ES-I3 (cell line): Measurements from ENCODE around the gene DYRK1A.

Source experiments
- H3K36me3 ChIP-seq: 2 replicates; pipeline ENCODE4 v1.6.1; 2013; ENCODE audit warnings: mild to moderate bottlenecking, low read length, control low read depth, moderate library complexity; ENCODE audit not compliant: insufficient read depth
- H3K4me1 ChIP-seq: 2 replicates; pipeline ENCODE4 v1.6.1; 2013; ENCODE audit warnings: mild to moderate bottlenecking, control low read depth, low read length; ENCODE audit not compliant: insufficient read depth
- H3K9ac ChIP-seq: 2 replicates; pipeline ENCODE4 v1.6.1; 2013; ENCODE audit warnings: low read depth, mild to moderate bottlenecking, low read length, moderate library complexity
- H3K9me3 ChIP-seq: 2 replicates; pipeline ENCODE4 v1.6.1; 2013; ENCODE audit warnings: mild to moderate bottlenecking, low read length, moderate library complexity; ENCODE audit not compliant: control insufficient read depth, insufficient read depth

The DYRK1A gene

DNA sequence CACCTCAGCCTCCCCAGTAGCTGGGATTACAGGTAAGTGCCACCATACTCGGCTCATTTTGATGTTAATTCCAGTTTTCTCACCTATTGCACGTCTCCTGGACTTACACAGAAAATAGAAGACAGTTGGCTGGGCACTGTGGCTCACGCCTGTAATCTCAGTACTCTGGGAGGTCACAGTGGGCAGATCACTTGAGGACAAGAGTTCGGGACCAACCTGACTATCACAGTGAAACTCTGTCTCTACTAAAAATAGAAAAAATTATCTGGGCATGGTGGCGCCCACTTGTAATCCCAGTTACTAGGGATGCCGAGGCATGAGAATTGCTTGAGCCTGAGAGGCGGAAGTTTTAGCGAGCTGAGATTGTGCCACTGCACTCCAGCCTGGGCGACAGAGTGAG lies 44.1 kb downstream of the DYRK1A start:
- Histone ChIP-seq H3K36me3 (no peaks in the 10 kb centered on the region), H3K4me1 (peaks cover 20% of the 10 kb centered on the region), H3K9ac (no peak overlapping the region), H3K9me3 (no peaks in the 10 kb centered on the region)

DNA sequence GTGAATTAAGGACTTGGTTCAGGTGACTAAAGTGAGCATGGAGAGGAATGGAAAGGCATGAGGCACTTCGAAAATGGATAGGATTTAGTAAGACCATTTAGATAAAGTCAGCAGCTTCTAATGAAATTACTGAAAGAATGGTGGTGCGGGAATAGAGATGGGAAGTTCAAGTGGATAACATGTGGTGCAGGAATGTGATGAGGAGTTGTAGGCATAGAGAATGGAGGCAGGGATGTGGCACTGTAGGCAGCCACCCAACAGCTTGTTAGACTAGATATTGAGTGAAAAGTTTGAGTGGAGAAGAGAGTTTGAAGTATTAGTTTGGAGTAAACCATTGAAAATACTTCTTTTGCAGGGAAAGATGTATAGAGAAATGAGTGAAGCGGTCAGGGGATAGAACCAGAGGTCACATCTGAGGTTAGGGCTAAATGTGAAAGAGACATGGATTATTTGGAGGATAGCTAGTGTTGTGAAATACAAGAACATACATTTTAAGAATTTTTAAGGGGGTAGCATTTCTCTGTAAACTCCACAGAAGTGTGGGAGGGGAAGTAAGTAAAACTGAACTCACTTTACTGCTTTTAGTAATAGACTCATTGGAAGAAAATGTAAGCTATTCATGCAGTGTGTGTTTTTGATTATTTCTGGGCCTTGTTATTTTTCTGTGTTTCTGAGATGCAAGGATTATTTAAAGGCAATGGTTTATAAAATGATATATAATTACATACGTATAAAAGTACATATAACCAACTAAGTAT lies 46.2 kb downstream of the DYRK1A start:
- H3K9ac ChIP-seq = no peak overlapping the region
- peaks cover 20% of the 10 kb centered on the region for H3K4me1 ChIP-seq
- H3K36me3 ChIP-seq = no peaks in the 10 kb centered on the region
- H3K9me3 ChIP-seq = no peaks in the 10 kb centered on the region

DNA sequence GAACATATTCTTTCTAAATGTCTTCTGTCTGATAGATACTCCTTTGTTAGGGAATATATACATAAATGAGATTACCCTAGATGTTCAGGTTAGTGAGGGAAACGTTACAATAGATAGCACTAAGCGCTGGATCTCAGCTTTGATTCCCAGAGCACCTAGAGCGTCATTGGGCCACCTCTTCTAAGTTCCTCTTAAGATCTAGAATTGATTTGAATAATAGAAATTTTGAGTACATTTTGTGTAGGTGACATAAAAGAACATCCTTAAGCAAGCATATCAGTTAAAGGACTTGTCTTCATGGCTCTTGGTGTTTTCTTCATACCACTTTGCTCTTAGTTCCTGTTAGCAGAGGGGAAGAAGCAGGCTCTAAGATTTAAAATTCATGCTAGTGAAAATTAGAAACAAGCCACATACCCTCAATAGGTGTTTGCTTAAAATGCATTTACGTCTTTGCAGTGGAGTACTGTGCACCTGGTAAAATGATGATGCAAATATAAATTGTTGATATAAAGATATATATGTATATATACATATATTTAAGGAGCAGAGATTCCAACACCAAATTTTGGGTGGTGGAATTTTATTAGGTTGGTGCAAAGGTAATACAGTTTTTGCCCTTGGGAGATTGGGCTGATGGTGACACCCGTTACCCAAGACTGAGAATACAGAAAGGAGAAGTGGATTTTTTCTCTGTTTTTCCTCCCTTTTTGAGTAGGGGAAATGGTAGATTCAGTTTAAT lies 47.1 kb downstream of the DYRK1A start:
- H3K4me1 ChIP-seq = peaks cover 20% of the 10 kb centered on the region
- H3K9me3 ChIP-seq = no peaks in the 10 kb centered on the region

DNA sequence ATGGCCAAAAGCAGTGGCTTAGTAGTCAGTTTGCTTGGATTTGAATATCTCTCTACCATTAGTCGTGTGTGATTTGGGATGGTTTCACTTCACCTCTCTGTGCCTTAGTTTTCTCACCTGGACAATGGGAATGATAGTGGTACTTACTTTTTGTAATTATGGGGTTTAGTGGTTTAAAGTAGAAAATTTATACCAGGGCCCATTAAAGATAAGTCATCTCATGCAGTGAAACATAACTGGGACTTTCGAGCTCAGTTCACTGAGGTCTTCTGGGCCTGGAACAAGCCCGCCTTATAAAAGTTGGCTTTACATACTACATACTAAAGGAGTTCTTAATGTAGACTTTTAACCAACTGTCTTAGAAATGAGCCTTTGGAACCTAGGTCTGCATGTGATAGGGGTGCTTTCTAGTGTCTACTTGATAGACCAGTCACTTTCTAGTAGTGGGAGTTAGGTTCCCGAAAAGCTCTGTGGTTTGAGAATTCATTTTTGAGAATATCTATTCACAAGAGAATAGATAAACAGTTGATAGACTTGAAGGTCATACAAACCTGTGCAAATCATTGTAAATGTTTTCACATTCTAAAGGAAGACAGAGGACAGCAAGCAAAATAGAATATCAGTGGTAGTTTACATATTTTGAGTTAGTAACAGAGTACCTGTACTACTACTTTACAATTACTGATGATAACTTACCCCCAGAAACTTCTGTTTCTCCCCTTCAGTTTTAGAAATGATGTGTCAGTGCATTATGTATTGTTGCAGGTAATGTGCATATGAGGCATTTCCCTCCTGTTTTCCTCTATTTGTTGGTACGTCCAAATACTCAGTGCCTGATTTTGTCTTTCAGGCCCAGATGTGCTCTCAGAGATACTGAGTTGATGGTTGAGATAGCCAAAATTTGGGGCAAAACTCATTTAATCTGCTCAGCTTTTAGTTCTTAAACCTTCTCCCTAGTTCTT lies 48.0 kb downstream of the DYRK1A start:
- H3K4me1 ChIP-seq = peaks cover 23% of the 10 kb centered on the region
- no peaks in the 10 kb centered on the region for H3K9me3 ChIP-seq
- no peak overlapping the region for H3K9ac ChIP-seq
- no peaks in the 10 kb centered on the region for H3K36me3 ChIP-seq

More for the DNA sequence above, 47.1 kb downstream of the DYRK1A start:
- Histone ChIP-seq H3K36me3 (no peaks in the 10 kb centered on the region), H3K9ac (no peak overlapping the region)

DNA sequence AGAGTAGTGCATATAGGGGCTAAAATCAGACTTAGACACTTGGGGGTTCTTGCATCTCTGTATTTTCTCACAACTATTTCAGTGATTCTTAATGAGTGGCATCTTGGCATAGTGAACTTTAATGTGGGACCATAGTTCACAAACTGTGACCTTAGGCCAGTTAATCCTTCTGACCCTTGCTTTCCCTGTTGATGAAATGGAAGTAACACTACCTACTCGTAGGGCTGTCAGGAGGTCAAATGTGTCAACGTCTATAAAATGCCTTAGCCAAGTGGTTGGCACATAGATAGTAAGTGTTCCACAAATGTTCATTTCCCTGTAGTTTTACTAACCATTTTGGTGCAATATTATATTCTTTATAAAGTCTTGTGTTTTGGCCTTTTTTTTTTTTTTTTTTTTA lies 49.4 kb downstream of the DYRK1A start:
- H3K9ac ChIP-seq = no peak overlapping the region
- H3K36me3 ChIP-seq = no peaks in the 10 kb centered on the region
- peaks cover 25% of the 10 kb centered on the region for H3K4me1 ChIP-seq
- H3K9me3 ChIP-seq = no peaks in the 10 kb centered on the region

DNA sequence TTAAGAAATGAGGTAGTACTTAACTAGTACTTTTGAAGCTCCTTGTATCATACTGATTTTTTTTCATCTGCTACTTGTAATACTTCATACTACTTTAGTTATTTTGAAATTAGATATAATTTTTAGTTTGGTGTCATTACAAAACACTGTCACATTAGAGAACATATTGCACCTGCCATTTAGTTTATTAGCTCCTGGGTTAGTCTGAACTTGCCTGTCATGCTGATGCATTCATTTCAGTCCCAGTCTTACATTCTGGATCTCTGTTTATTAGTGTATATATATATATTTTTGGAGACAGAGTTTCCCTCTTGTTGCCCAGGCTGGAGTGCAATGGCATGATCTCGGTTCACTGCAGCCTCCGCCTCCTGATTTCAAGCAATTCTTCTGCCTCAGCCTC lies 50.3 kb downstream of the DYRK1A start:
- H3K9ac ChIP-seq = no peak overlapping the region
- no peaks in the 10 kb centered on the region for H3K9me3 ChIP-seq
- H3K36me3 ChIP-seq = no peaks in the 10 kb centered on the region
- peaks cover 25% of the 10 kb centered on the region for H3K4me1 ChIP-seq

DNA sequence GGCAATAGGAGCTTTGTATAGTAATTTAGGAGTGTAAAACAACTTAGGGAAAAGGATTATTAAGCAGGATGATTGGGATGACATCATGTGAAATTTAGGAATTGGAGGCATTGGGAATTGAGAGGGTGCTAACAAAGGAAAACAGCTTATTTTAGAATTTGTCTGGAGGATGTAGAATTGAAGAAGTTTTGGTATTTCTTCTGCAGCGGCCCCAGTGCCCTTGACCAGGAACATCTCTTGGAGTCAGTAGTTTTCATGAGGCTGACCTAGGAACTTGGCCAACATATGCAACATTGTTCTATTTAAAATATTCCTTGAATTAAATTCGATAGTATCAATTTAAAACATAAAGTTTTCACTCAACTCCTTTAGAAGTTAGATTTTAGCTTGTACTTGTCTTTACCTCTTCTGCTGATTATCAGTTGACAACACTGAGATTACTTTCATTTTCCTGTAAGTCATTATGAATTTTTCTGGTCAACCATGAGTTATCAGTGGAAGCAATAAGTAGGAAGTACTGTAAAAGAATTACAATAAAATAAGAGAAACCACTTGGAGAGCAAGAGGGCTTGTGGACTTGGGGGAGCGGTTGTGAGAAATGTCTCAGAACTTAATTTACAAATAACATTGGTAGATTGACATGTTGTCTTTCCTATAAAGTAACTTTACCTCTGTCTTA lies 52.8 kb downstream of the DYRK1A start:
- Histone ChIP-seq H3K36me3 (0 out of 2 replicates have a peak, but pooled peaks cover 4% of the 10 kb centered on the region), H3K9ac (no peak overlapping the region), H3K4me1 (0 out of 2 replicates have a peak, but pooled peaks cover 20% of the 10 kb centered on the region), H3K9me3 (no peaks in the 10 kb centered on the region)

DNA sequence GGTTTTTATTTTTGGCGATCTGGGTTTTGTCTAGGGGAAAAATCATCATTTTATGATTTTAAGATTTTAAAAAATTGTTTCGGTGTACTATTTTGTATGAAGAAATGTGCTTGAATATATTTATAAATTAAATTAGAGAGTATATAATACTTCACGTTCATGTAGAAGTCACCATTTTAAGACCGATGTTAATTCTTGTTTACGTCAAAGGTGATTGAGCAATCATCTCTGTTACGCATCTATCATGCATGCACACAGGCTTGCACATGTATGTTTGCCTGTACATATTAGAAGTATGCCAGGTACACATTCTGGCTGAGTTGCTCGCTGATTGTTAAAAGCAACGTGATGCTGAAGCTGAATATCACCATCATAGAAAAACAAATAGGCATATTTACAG lies 54.7 kb downstream of the DYRK1A start:
- H3K9me3 ChIP-seq = no peaks in the 10 kb centered on the region
- H3K9ac ChIP-seq = no peak overlapping the region
- H3K4me1 ChIP-seq = 0 out of 2 replicates have a peak, but pooled peaks cover 12% of the 10 kb centered on the region
- H3K36me3 ChIP-seq = peaks cover 4% of the 10 kb centered on the region; the same call in 1 of the 2 replicates

DNA sequence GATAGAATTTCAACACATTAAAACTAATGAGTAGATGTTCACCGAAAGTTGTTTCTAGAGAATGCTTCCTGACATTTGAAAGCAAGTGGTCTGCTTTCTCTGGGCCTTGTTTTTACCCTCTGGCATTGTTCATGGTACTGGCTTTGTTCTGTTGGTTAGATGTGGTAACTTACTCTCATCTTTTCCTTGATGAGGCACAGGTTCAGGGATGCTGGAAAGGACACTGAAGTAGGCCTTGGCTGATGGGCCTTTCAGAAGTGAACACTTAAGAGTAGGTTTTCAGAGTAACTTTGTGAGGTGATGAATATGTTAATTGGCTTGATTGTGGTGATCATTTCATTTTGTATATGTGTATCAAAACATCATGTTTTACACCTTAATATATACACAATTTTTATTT lies 55.8 kb downstream of the DYRK1A start:
- peaks cover 4% of the 10 kb centered on the region; the same call in 1 of the 2 replicates for H3K36me3 ChIP-seq
- H3K4me1 ChIP-seq = 0 out of 2 replicates have a peak, but pooled peaks cover 12% of the 10 kb centered on the region
- no peak overlapping the region for H3K9ac ChIP-seq
- H3K9me3 ChIP-seq = no peaks in the 10 kb centered on the region

DNA sequence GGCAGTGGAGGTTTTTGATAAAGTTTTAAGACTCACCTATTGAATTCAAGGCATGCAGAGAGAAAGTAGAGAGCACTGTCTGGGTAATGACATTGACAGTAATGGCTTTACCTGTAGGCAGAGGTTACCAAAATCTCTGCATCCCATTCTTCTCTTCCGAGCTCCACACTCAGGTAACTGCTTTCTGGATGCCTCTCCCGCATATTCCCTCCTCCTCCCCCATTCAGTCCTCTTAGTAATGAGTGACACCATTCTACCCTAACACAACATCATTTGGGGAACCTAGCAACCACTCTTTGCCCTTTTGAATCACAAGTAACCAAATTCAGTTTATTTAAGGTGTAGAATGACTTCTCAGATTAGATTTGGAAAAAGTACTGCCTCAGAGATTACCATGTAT lies 56.5 kb downstream of the DYRK1A start:
- Histone ChIP-seq H3K4me1 (0 out of 2 replicates have a peak, but pooled peaks cover 12% of the 10 kb centered on the region), H3K9me3 (no peaks in the 10 kb centered on the region), H3K36me3 (peaks cover 4% of the 10 kb centered on the region; the same call in 1 of the 2 replicates), H3K9ac (no peak overlapping the region)

DNA sequence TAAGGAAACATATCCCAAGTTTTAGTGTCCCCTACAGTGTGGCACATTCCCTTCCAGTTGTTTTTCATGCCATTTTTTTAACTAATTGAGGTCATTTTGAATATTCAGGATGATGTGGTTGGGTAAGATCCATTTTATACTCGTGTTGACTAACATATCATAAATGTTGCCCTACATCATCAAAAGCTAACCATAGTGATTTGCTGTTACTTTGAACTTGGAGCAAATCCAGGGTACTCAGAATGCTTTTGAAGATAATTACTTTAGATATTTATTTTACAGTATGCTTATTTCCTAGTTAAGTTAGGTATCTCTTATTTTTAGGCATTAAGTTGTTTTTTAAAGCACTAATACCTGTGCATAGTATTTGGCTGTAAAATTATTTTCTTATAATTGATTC lies 57.8 kb downstream of the DYRK1A start:
- peaks cover 4% of the 10 kb centered on the region; the same call in 1 of the 2 replicates for H3K36me3 ChIP-seq
- no peak overlapping the region for H3K9ac ChIP-seq
- 0 out of 2 replicates have a peak, but pooled peaks cover 10% of the 10 kb centered on the region for H3K4me1 ChIP-seq
- no peaks in the 10 kb centered on the region for H3K9me3 ChIP-seq

DNA sequence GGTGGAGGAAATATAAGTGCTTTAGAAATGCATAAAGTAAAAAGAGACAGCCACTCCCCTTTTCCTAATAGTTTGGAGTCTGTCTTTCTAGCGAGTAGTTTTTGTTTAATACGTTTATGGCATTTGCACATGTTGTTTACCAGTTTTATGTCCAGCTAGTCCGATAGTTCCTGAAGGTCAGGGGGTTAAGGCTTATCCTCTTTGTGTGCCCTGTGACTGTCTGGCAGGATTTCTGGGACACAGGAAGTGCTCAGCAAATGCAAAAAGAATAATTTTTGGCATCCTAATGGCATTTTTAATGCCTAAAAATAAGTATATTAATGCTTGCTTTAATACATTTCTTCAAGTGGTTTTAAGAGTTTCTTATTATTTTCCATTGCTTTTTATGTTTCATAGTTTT lies 58.4 kb downstream of the DYRK1A start:
- Histone ChIP-seq H3K36me3 (peaks cover 4% of the 10 kb centered on the region; the same call in 1 of the 2 replicates), H3K9ac (no peak overlapping the region), H3K4me1 (peaks cover 8% of the 10 kb centered on the region; the same call in 1 of the 2 replicates), H3K9me3 (no peaks in the 10 kb centered on the region)

DNA sequence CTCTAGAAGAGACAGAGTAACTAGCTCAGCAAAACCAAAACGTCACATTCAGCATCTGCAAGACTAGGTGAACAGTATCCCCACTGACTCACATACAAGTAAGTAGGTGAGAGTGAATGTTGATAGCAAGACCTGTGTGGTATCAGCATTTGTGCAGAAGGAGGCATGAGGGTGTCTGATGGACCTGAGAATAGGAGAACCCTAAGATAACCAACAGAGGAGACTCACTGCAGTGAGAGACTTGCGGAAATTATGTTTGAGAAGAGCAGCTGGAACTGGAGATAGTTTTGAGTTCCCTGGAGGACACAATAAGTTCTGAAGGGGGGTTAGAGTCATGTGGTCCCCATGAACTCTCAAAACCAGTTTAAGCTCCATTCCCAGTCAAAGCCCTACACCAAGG lies 59.1 kb downstream of the DYRK1A start:
- H3K4me1 ChIP-seq = peaks cover 11% of the 10 kb centered on the region; the same call in 1 of the 2 replicates
- no peaks in the 10 kb centered on the region for H3K9me3 ChIP-seq
- no peak overlapping the region for H3K9ac ChIP-seq
- H3K36me3 ChIP-seq = peaks cover 4% of the 10 kb centered on the region; the same call in 1 of the 2 replicates
